ENCODE data around the gene DIP2B. TPM values are rescaled to one million over a fixed set of nuclear protein-coding genes. Genes with fewer than 3 reads are reported as not detected.

Gene DIP2B
- total RNA-seq, 6 donors from 2014 or later: 26.1 to 54.5 (median 29.4) TPM

DNA sequence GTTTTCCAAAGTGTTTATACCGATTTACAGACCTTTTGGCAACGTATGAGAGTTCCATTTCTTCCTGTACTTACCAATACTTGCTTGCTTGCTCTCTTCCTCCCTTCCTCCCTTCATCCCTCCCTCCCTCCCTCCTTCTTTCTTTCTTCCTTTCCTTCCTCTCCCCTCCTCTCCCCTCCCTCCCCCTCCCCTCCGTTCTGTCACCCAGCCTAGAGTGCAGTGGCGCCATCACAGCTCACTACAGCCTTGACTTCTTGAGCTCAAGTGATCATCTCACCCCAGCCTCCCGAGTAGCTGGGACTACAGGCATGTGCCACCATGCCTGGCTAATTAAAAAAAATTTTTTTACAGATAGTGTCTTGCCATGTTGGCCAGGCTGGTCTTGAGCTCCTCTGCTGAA lies 40.4 kb downstream of the DIP2B start:
- 90 to 92% methylated on average over 5 of the region's 5 CpGs for WGBS, 2 donors
- no peak overlapping the region for H3K4me3 ChIP-seq

DNA sequence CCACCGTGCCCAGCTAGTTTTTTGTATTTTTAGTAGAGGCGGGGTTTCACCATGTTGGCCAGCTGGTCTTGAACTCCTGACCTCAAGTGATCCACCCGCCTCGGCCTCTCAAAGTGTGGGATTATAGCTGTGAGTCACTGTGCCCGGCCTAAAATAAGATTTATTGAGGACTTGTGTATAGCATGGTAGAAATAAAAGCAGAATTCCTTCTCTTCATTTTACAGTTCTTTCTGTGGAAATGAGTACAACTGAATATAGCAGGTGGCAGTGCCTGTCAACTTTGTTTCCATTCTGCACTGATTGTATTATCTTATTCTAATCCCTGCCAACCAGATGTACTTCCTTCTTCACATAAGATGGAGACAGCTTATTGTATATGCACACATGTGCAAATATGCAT lies 41.0 kb downstream of the DIP2B start:
- H3K9me3 ChIP-seq: no peaks in the 10 kb centered on the region
- TF ChIP-seq CTCF (IDR thresholded peaks at IDR 0.05) (no peak), POLR2A (IDR thresholded peaks at IDR 0.05) (no peak)
- DNase-seq: no peak
- H3K4me1 ChIP-seq: peaks cover 5 to 17% (median 12%) of the 10 kb centered on the region in 4 donors
- H3K27ac ChIP-seq: no peak overlapping the region
- no peak overlapping the region for H3K4me3 ChIP-seq
- H3K27me3 ChIP-seq: no peaks in the 10 kb centered on the region
- no peaks in the 10 kb centered on the region for H3K36me3 ChIP-seq
- WGBS, 2 donors: 68 to 70% methylated on average over 5 of the region's 5 CpGs
- ATAC-seq (ENCODE audit: low FRiP score in 2 of 2): no peak

More for the DNA sequence above, 40.4 kb downstream of the DIP2B start:
- no peak overlapping the region for H3K27ac ChIP-seq
- DNase-seq (no peak), ATAC-seq (ENCODE audit: low FRiP score in 2 of 2) (no peak)
- no peak for TF ChIP-seq POLR2AphosphoS5 (IDR thresholded peaks at IDR 0.05)
- TF ChIP-seq CTCF (IDR thresholded peaks at IDR 0.05): no peak
- TF ChIP-seq POLR2A (IDR thresholded peaks at IDR 0.05): no peak
- TF ChIP-seq EP300 (IDR thresholded peaks at IDR 0.05): no peak
- no peaks in the 10 kb centered on the region for H3K36me3 ChIP-seq
- H3K9me3 ChIP-seq: no peaks in the 10 kb centered on the region
- no peaks in the 10 kb centered on the region for H3K27me3 ChIP-seq
- H3K4me1 ChIP-seq: peaks cover 3 to 17% (median 6%) of the 10 kb centered on the region in 4 donors

GRCh38 chr12:50546441-50547318 lies 41.9 kb downstream of the DIP2B start:
- no peaks in the 10 kb centered on the region for H3K9me3 ChIP-seq

DNA sequence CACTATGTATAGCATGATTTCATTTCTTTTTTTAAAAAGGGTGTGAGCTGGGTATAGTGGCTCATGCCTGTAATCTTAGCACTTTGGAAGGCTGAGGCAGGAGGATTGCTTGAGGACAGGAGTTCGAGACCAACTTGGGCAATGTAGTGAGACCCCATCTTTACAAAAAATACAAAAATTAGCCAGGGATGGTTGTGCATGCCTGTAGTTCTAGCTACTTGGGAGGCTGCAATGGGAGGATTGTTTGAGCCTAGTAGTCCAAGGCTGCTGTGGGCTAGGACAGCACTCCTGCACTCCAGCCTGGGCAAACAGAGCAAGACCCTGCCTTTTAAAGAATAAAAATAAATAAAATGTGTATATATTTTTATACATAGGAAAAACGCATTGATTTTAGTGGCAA lies 43.0 kb downstream of the DIP2B start:
- peaks cover 7 to 17% (median 13%) of the 10 kb centered on the region in 4 donors for H3K4me1 ChIP-seq
- ATAC-seq (ENCODE audit: low FRiP score in 2 of 2): no peak
- no peak for TF ChIP-seq EP300 (IDR thresholded peaks at IDR 0.05)
- no peak for TF ChIP-seq CTCF (IDR thresholded peaks at IDR 0.05)
- no peak for TF ChIP-seq POLR2A (IDR thresholded peaks at IDR 0.05)
- TF ChIP-seq POLR2AphosphoS5 (IDR thresholded peaks at IDR 0.05): no peak

More at GRCh38 chr12:50546441-50547318, 41.9 kb downstream of the DIP2B start:
- H3K4me3 ChIP-seq: no peak overlapping the region
- TF ChIP-seq EP300 (IDR thresholded peaks at IDR 0.05) (no peak), POLR2A (IDR thresholded peaks at IDR 0.05) (no peak), POLR2AphosphoS5 (IDR thresholded peaks at IDR 0.05) (no peak), CTCF (IDR thresholded peaks at IDR 0.05) (no peak)
- H3K27me3 ChIP-seq: no peaks in the 10 kb centered on the region
- H3K36me3 ChIP-seq: no peaks in the 10 kb centered on the region
- no peak for ATAC-seq (ENCODE audit: low FRiP score in 2 of 2)
- 80% methylated on average over 6 of the region's 6 CpGs for WGBS, 2 donors
- H3K4me1 ChIP-seq: peaks cover 7 to 17% (median 15%) of the 10 kb centered on the region in 4 donors
- DNase-seq: no peak
- H3K27ac ChIP-seq: no peak overlapping the region

More for the DNA sequence above, 43.0 kb downstream of the DIP2B start:
- H3K4me3 ChIP-seq: no peak overlapping the region
- no peaks in the 10 kb centered on the region for H3K9me3 ChIP-seq
- WGBS, 2 donors: 89 to 91% methylated on average over 2 of the region's 2 CpGs
- H3K27me3 ChIP-seq: no peaks in the 10 kb centered on the region
- no peak for DNase-seq
- H3K36me3 ChIP-seq: no peaks in the 10 kb centered on the region
- H3K27ac ChIP-seq: no peak overlapping the region

All from upper lobe of left lung (tissue), 6 donors.